ENCODE results near the gene CEP41. TPM values are rescaled to one million over a fixed set of nuclear protein-coding genes. Genes with fewer than 3 reads are reported as not detected.

The CEP41 gene
- total RNA-seq, 4 donors from 2014 or later, result 4.4 to 9.6 (median 5.3) TPM

DNA sequence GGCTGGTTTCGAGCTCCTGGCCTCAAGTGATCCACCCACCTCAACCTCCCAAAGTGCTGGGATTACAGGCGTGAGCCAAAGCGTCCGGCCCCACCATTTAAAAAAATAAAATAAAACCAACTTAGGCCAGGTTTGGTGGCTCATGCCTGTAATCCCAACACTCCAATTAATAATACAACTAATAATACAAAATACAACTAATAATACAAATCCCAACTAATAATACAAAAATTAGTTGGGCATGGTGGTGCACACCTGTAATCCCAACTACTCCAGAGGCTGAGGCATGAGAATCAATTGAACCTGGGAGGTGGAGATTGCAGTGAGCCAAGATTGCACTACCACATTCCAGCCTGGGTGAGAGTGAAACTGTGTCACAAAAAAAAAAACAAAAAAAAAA is 27.6 kb downstream of the CEP41 start:
- no peak for DNase-seq (ENCODE audit: low spot score in 2 of 2)
- no peak for TF ChIP-seq POLR2A (IDR thresholded peaks at IDR 0.05)
- no peak for TF ChIP-seq EP300 (IDR thresholded peaks at IDR 0.05)
- TF ChIP-seq CTCF (IDR thresholded peaks at IDR 0.05), result no peak
- no peak overlapping the region for H3K4me3 ChIP-seq
- H3K36me3 ChIP-seq, result no peaks in the 10 kb centered on the region
- no peaks in the 10 kb centered on the region for H3K27me3 ChIP-seq
- peaks cover 0 to 17% (median 0%) of the 10 kb centered on the region in 4 donors for H3K4me1 ChIP-seq
- no peaks in the 10 kb centered on the region for H3K9me3 ChIP-seq
- H3K27ac ChIP-seq, result no peak overlapping the region
- 99% methylated on average over 4 of the region's 4 CpGs for WGBS, 2 donors

DNA sequence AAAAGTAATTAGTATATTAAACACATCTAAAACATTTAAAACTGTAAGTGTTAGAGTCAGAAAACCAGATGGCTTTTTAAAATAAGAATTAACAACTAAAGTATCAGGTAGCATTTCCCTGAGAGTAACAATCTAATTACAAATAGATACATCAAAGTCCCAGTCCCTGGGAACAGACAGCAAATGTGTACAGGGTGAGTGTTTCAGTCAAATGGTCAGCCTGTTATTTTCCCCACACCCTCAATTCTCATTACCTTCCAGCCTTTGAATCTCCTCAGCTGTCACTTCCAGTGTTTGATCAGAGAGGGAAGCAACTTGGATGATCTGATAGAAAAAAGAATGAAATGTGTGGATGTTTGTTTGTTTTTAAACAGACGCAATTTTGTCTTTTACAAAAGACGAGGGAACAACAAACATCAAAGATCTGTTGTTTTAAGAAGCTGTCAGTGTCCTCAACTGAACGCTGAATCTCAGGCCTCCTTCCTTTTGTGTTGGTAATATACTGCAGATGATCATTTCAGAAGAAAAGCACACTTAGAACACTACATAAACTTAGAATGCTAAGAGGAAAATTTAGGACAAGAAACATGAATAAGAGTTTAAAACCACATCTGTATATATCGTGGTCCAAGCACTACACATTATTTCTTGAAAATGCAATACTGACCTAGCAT is 29.8 kb downstream of the CEP41 start:
- 46 to 50% methylated on average over 4 of the region's 4 CpGs for WGBS, 2 donors
- H3K36me3 ChIP-seq, result no peaks in the 10 kb centered on the region
- H3K4me3 ChIP-seq, result no peak overlapping the region
- H3K27me3 ChIP-seq, result no peaks in the 10 kb centered on the region
- H3K4me1 ChIP-seq, result peaks cover 0 to 5% (median 0%) of the 10 kb centered on the region in 4 donors
- no peak overlapping the region for H3K27ac ChIP-seq
- no peaks in the 10 kb centered on the region for H3K9me3 ChIP-seq
- TF ChIP-seq POLR2A (IDR thresholded peaks at IDR 0.05) (no peak), EP300 (IDR thresholded peaks at IDR 0.05) (no peak), CTCF (IDR thresholded peaks at IDR 0.05) (no peak)
- DNase-seq (ENCODE audit: low spot score in 2 of 2), result no peak

GRCh38 chr7:130409712-130410072 is 31.1 kb downstream of the CEP41 start:
- no peaks in the 10 kb centered on the region for H3K9me3 ChIP-seq
- H3K4me1 ChIP-seq, result peaks cover 0 to 5% (median 0%) of the 10 kb centered on the region in 4 donors
- TF ChIP-seq CTCF (IDR thresholded peaks at IDR 0.05), result no peak
- TF ChIP-seq POLR2A (IDR thresholded peaks at IDR 0.05), result no peak
- no peak for TF ChIP-seq EP300 (IDR thresholded peaks at IDR 0.05)
- WGBS, 2 donors, result 91 to 93% methylated on average over 4 of the region's 4 CpGs
- no peak overlapping the region for H3K27ac ChIP-seq
- no peaks in the 10 kb centered on the region for H3K27me3 ChIP-seq
- no peak for DNase-seq (ENCODE audit: low spot score in 2 of 2)
- no peak overlapping the region for H3K4me3 ChIP-seq
- no peaks in the 10 kb centered on the region for H3K36me3 ChIP-seq

DNA sequence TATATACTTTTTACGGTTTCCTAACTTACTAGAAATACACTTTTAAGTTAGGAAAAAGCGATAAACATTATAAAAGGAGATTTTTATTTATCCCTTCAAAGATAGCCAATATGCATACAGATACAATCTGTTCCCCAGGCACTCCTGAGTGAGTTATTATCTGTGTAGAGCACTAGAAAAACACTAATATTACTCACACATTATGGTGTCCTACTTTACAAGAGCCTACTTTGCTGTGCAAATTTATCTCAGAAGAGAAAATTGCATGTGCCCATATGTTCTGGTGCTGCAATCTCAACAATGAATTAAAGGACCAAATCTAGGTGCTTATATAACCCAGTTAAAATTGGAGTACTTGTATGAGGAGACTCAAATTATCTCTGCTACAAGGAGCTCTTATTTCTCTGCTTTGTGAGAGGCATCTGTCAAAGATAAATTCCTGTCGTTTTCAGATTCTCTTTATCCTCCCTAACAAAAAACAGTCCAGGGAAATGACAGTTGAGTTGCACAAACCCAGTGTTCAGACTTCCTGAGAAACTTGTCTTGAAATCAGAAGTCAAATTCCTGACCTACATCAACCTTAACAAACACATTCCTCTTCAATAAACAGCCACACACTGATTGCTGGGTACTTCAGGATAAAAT is 31.6 kb downstream of the CEP41 start:
- Histone ChIP-seq H3K9me3 (no peaks in the 10 kb centered on the region), H3K27ac (no peak overlapping the region), H3K4me1 (peaks cover 0 to 5% (median 0%) of the 10 kb centered on the region in 4 donors), H3K36me3 (peaks cover 0 to under 1% (median 0%) of the 10 kb centered on the region in 3 donors), H3K27me3 (no peaks in the 10 kb centered on the region), H3K4me3 (no peak overlapping the region)
- WGBS, 2 donors, result 60 to 63% methylated on average over 3 of the region's 3 CpGs
- DNase-seq (ENCODE audit: low spot score in 2 of 2), result no peak
- TF ChIP-seq CTCF (IDR thresholded peaks at IDR 0.05), result no peak
- TF ChIP-seq EP300 (IDR thresholded peaks at IDR 0.05), result no peak
- no peak for TF ChIP-seq POLR2A (IDR thresholded peaks at IDR 0.05)

DNA sequence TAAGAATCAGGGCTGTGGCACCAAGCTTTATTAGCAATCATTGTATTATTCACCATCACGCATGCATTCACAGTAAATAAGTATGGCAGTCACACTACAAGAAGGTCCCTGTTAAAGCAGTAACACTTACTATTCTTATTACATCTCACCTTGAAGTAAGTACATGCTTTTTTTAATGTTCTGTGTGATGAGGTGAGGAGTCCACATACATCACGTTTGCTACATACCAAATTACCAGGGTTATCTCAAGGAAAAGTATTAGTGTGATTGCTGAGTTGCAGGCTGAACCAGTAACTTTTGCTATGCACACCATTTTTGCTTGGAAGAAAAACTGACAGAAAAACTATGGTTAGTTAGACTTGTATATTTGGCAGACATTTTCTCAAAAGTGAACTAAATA is 35.8 kb downstream of the CEP41 start:
- no peaks in the 10 kb centered on the region for H3K9me3 ChIP-seq
- no peak for DNase-seq (ENCODE audit: low spot score in 2 of 2)
- peaks cover 0 to 11% (median 3%) of the 10 kb centered on the region in 3 donors for H3K36me3 ChIP-seq
- H3K4me1 ChIP-seq, result peaks cover 0 to 29% (median 5%) of the 10 kb centered on the region in 4 donors
- no peaks in the 10 kb centered on the region for H3K27me3 ChIP-seq
- 82 to 91% methylated on average over 2 of the region's 2 CpGs for WGBS, 2 donors
- H3K4me3 ChIP-seq, result no peak overlapping the region
- TF ChIP-seq CTCF (IDR thresholded peaks at IDR 0.05) (no peak), POLR2A (IDR thresholded peaks at IDR 0.05) (no peak), EP300 (IDR thresholded peaks at IDR 0.05) (no peak)
- H3K27ac ChIP-seq, result no peak overlapping the region
